Right renal pelvis (tissue), 4 donors: ENCODE measurements around the gene RPL15. TPM values are rescaled to one million over a fixed set of nuclear protein-coding genes. Genes with fewer than 3 reads are reported as not detected.
A peak's percentile ranks its signal among the peaks of the same experiment; 100 is the strongest.

Experiments
- DNase-seq, 4 donors: peaks; one replicate each; pipeline ENCODE4 v3.0.0-alpha.2; 2013; ENCODE audit warnings: low read depth in 4 of 4, low spot score in 3 of 4, missing footprints in 1 of 4
- polyA plus RNA-seq, 4 donors: library from polyadenylated mRNA; unstranded; fragments of 120-200 nt; gene quantifications; one replicate each; pipeline ENCODE4 v1.2.1, GENCODE V29; 2013; ENCODE audit not compliant: insufficient read length in 4 of 4

RPL15 gene
- polyA plus RNA-seq, 4 donors = 1,987 to 2,519 (median 2,302) TPM

GRCh38 chr3:23959135-23959900 is 42.4 kb downstream of the RPL15 start:
- no peak for DNase-seq

- no peak for DNase-seq
Observed at GRCh38 chr3:23960649-23961048, 43.7 kb downstream of the RPL15 start.

GRCh38 chr3:23961066-23961465 is 44.1 kb downstream of the RPL15 start:
- DNase-seq = no peak

GRCh38 chr3:23961913-23962312 is 45.0 kb downstream of the RPL15 start:
- DNase-seq = no peak

GRCh38 chr3:23964537-23965235 is 47.8 kb downstream of the RPL15 start:
- no peak for DNase-seq

GRCh38 chr3:23966328-23966727 is 49.4 kb downstream of the RPL15 start:
- peak in 1 of 4 donors; percentile 12 for DNase-seq

GRCh38 chr3:23968463-23969184 is 51.7 kb downstream of the RPL15 start:
- no peak for DNase-seq

- no peak for DNase-seq
Observed at GRCh38 chr3:23969393-23969792, 52.5 kb downstream of the RPL15 start.

Other genes with a start within 250 kb of the RPL15 start
- 100 to 1,000 TPM; 144 to 181 (median 164) TPM for gene UBE2E1, start 111.2 kb upstream of the RPL15 start, polyA plus RNA-seq
- 10 to 100 TPM; 16.6 to 18.5 (median 17.8) TPM for gene NKIRAS1, start 142 bp upstream of the RPL15 start, polyA plus RNA-seq
- 10 to 100 TPM; 35.8 to 51.7 (median 47.1) TPM for gene NR1D2, start 28.2 kb downstream of the RPL15 start, polyA plus RNA-seq